DOHH2 (cell line): ENCODE measurements around the gene SCRN1.

Experiments used
- CTCF ChIP-seq: fragments of 200-600 bp; sonication (generic); IDR thresholded peaks from one replicate; pipeline ENCODE4 v1.5.1; 2014; ENCODE audit warnings: antibody characterized with exemption, mild to moderate bottlenecking, low read depth, low read length; ENCODE audit not compliant: poor library complexity, severe bottlenecking
- EZH2phosphoT487 ChIP-seq: fragments of 200-600 bp; sonication (generic); IDR thresholded peaks from 2 replicates; pipeline ENCODE4 v1.6.1; 2017; ENCODE audit warnings: borderline replicate concordance, mild to moderate bottlenecking, antibody characterized with exemption, low read length, moderate library complexity, mixed read lengths

- no peak for TF ChIP-seq CTCF
- TF ChIP-seq EZH2phosphoT487 = no peak
These were observed 28.9 kb upstream of the SCRN1 start for GRCh38 chr7:30018451-30018850.
